Prostate gland (tissue), 2 donors: ENCODE data around the gene SFTPD. TPM values are rescaled to one million over a fixed set of nuclear protein-coding genes. Genes with fewer than 3 reads are reported as not detected.

ENCODE experiments used
- DNase-seq: peaks from one replicate; pipeline ENCODE4 v3.0.0-alpha.2; 2019; ENCODE audit warnings: low spot score
- H3K27ac ChIP-seq, 2 donors: fragments of 200-600 bp; sonication (generic); 2 replicates each; pipeline ENCODE4 v1.5.1; 2017 to 2019
- H3K27me3 ChIP-seq: fragments of 200-600 bp; sonication (generic); replicated peaks from 2 replicates; pipeline ENCODE4 v1.5.1; 2019; ENCODE audit not compliant: insufficient read depth
- H3K36me3 ChIP-seq, 2 donors: fragments of 200-600 bp; sonication (generic); 1 replicate in 1 of 2; 2 replicates in 1 of 2; pipeline versions ENCODE4 v1.5.1 to v1.8.1; 2017 to 2019
- H3K4me1 ChIP-seq: fragments of 200-600 bp; sonication (generic); replicated peaks from 2 replicates; pipeline ENCODE4 v1.5.1; 2019
- H3K4me3 ChIP-seq, 2 donors: fragments of 200-600 bp; sonication (generic); 2 replicates each; pipeline ENCODE4 v1.5.1; 2017 to 2019
- H3K9me3 ChIP-seq: fragments of 200-600 bp; sonication (generic); 2 replicates; pipeline ENCODE4 v1.5.1; 2017
- CTCF ChIP-seq, 4 experiments: fragments of 200-600 bp in 2 of 4; fragments of 450-650 bp in 2 of 4; sonication (generic) in 2 of 4; IDR thresholded peaks; 1 replicate in 3 of 4; 2 replicates in 1 of 4; pipeline ENCODE4 v1.5.1; 2016 to 2019; ENCODE audit warnings: antibody characterized with exemption in 4 of 4, mild to moderate bottlenecking in 2 of 4, moderate library complexity in 2 of 4
- POLR2A ChIP-seq: fragments of 450-650 bp; IDR thresholded peaks from one replicate; pipeline ENCODE4 v1.6.1; 2016; ENCODE audit warnings: antibody characterized with exemption, mild to moderate bottlenecking
- POLR2AphosphoS5 ChIP-seq: sonication (generic); formaldehyde crosslinking; IDR thresholded peaks from one replicate; pipeline ENCODE4 v1.6.1; 2017; ENCODE audit warnings: antibody characterized with exemption
- WGBS: methylation state at CpG from one replicate; pipeline ENCODE4 v1.1.5; 2018; 5-methylcytosine and 5-hydroxymethylcytosine counted together
- intact Hi-C: fragments of 100-400 bp; cut with DNase I; formaldehyde crosslinking; loops from one replicate; pipeline ENCODE4 v1.14.2; 2022
- total RNA-seq, 2 donors: library from RNA; depleted of rRNA; stranded (reverse); fragments of >200 nt; gene quantifications; one replicate each; pipeline ENCODE4 v1.1.0, GENCODE V29; 2016

Gene SFTPD
- total RNA-seq, 2 donors from 2014 or later: 2.1 to 2.6 TPM

- Histone ChIP-seq H3K36me3 (no peaks in the 10 kb centered on the region), H3K27me3 (no peaks in the 10 kb centered on the region), H3K4me3 (no peak overlapping the region), H3K9me3 (no peaks in the 10 kb centered on the region), H3K4me1 (no peaks in the 10 kb centered on the region), H3K27ac (no peak overlapping the region)
- DNase-seq: peak; percentile 1
- WGBS: 86% methylated on average over 13 of the region's 13 CpGs
- intact Hi-C loops: no loop called here
- TF ChIP-seq CTCF (IDR thresholded peaks at IDR 0.05) (no peak), POLR2A (no peak), POLR2AphosphoS5 (no peak)
Observed at GRCh38 chr10:79944428-79945395, 4.2 kb downstream of the SFTPD start.

GRCh38 chr10:79943871-79944270 lies 5.0 kb downstream of the SFTPD start:
- Histone ChIP-seq H3K9me3 (no peaks in the 10 kb centered on the region), H3K27me3 (no peaks in the 10 kb centered on the region), H3K27ac (no peak overlapping the region), H3K4me1 (no peaks in the 10 kb centered on the region), H3K36me3 (no peaks in the 10 kb centered on the region), H3K4me3 (no peak overlapping the region)
- TF ChIP-seq POLR2AphosphoS5 (no peak), POLR2A (no peak), CTCF (IDR thresholded peaks at IDR 0.05) (no peak)
- 68% methylated on average over 2 of the region's 2 CpGs for WGBS
- no peak for DNase-seq
- intact Hi-C loops: no loop called here

GRCh38 chr10:79942261-79943185 lies 6.4 kb downstream of the SFTPD start:
- intact Hi-C loops: no loop called here
- Histone ChIP-seq H3K27ac (no peak overlapping the region), H3K4me3 (no peak overlapping the region), H3K9me3 (no peaks in the 10 kb centered on the region), H3K4me1 (no peaks in the 10 kb centered on the region), H3K36me3 (no peaks in the 10 kb centered on the region), H3K27me3 (no peaks in the 10 kb centered on the region)
- TF ChIP-seq POLR2AphosphoS5: no peak
- TF ChIP-seq POLR2A: no peak
- no peak for TF ChIP-seq CTCF (IDR thresholded peaks at IDR 0.05)
- DNase-seq: no peak
- 95% methylated on average over 8 of the region's 8 CpGs for WGBS

GRCh38 chr10:79941585-79942210 lies 7.2 kb downstream of the SFTPD start:
- intact Hi-C loops: no loop called here
- 91% methylated on average over 11 of the region's 11 CpGs for WGBS
- Histone ChIP-seq H3K27me3 (no peaks in the 10 kb centered on the region), H3K4me1 (no peaks in the 10 kb centered on the region), H3K9me3 (no peaks in the 10 kb centered on the region), H3K27ac (no peak overlapping the region), H3K4me3 (no peak overlapping the region), H3K36me3 (no peaks in the 10 kb centered on the region)
- DNase-seq: peak; percentile 2
- TF ChIP-seq POLR2AphosphoS5 (no peak), CTCF (IDR thresholded peaks at IDR 0.05) (no peak), POLR2A (no peak)
